Adrenal gland (tissue), 12 donors: Measurements from ENCODE around the gene GRAMD1C. TPM values are rescaled to one million over a fixed set of nuclear protein-coding genes. Genes with fewer than 3 reads are reported as not detected.
"Not testable (repeated sequence)": the region's sequence is repeated elsewhere in the genome, so short reads cannot be mapped to it uniquely, and the experiment has no call there.

Experiments used
- DNase-seq, 7 donors: peaks; one replicate each; pipeline ENCODE4 v3.0.0-alpha.2; 2019 to 2020
- H3K27ac ChIP-seq, 5 donors: fragments of 200-600 bp; sonication (generic) in 4 of 5; 1 replicate in 3 of 5; 2 replicates in 2 of 5; pipeline versions ENCODE4 v1.5.1 to v1.8.0; 2016 to 2020; ENCODE audit warnings: mild to moderate bottlenecking in 1 of 5
- H3K27me3 ChIP-seq: fragments of 200-600 bp; 2 replicates; pipeline ENCODE4 v1.8.0; 2021
- H3K36me3 ChIP-seq, 2 donors: fragments of 200-600 bp; replicated peaks in 1 of 2; 1 replicate in 1 of 2; 2 replicates in 1 of 2; pipeline versions ENCODE4 v1.5.1 to v1.8.0; 2018 to 2022
- H3K4me1 ChIP-seq, 2 donors: fragments of 200-600 bp; replicated peaks in 1 of 2; 1 replicate in 1 of 2; 2 replicates in 1 of 2; pipeline versions ENCODE4 v1.5.1 to v1.8.0; 2018 to 2021
- H3K4me3 ChIP-seq, 4 donors: fragments of 200-600 bp; sonication (generic) in 3 of 4; one replicate each; pipeline ENCODE4 v1.5.1; 2016 to 2018
- H3K9me3 ChIP-seq, 3 donors: fragments of 200-600 bp; sonication (generic) in 1 of 3; replicated peaks in 1 of 3; 1 replicate in 2 of 3; 2 replicates in 1 of 3; pipeline versions ENCODE4 v1.5.1 to v1.8.0; 2016 to 2021
- POLR2A ChIP-seq, 2 donors: fragments of 450-650 bp; IDR thresholded peaks; one replicate each; pipeline ENCODE4 v1.6.1; 2017; ENCODE audit warnings: antibody characterized with exemption in 2 of 2, mild to moderate bottlenecking in 2 of 2, moderate library complexity in 1 of 2
- WGBS, 4 donors: extraction: QIAGEN DNeasy Blood & Tissue Kit in 2 of 4; methylation state at CpG; one replicate each; pipeline versions ENCODE4 v1.1.5 to v1.1.7; 2013 to 2017; 5-methylcytosine and 5-hydroxymethylcytosine counted together
- intact Hi-C, 2 donors: fragments of 100-400 bp; cut with DNase I; formaldehyde crosslinking; loops; one replicate each; pipeline versions ENCODE4 v1.14.1 to v1.15.0; 2022 to 2023
- polyA plus RNA-seq, 3 donors: library from polyadenylated mRNA; stranded (reverse); fragments of 200-250 nt in 2 of 3; fragments of 350-450 nt in 1 of 3; fragmentation: Illumina TruSeq in 1 of 3; extraction: RNeasy Lipid Tissue Mini Kit (QIAGEN cat#74804) in 1 of 3; gene quantifications; one replicate each; pipeline ENCODE4 v1.2.3, GENCODE V29; 2013 to 2014
- total RNA-seq, 9 donors: library from RNA; depleted of rRNA in 4 of 9; stranded (reverse); fragments of >200 nt in 4 of 9; fragments of 120-200 nt in 1 of 9; fragmentation: NEBNext Ultra II Directional in 1 of 9; extraction: Animal tissue kit (Norgen Biotek cat#: 25700) in 1 of 9; gene quantifications; one replicate each; pipeline versions ENCODE4 v1.1.0 to v1.2.4, GENCODE V29; 2013 to 2023
- TF ChIP-seq, protein P1 (sequence below), 6 experiments: fragments of 450-650 bp in 4 of 6; fragments of 200-600 bp in 2 of 6; sonication (generic) in 1 of 6; IDR thresholded peaks; 1 replicate in 5 of 6; 2 replicates in 1 of 6; pipeline versions ENCODE4 v1.5.1 to v1.8.0; 2016 to 2021; ENCODE audit warnings: antibody characterized with exemption in 6 of 6, mild to moderate bottlenecking in 2 of 6, moderate library complexity in 1 of 6
- donor health status: healthy with polysubstance abuse.
- donor health status: Bipolar disorder and iron deficiency.
- donor health status: DM: yes; HTN: yes; CAD: no.
- donor health status: DM: no; HTN: no; CAD: no.
- donor health status: DM: no; HTN: no; CAD: no.
- donor health status: DM: yes; HTN: yes; CAD: no.

Gene GRAMD1C
- total and polyA plus RNA-seq, 12 donors: 1.4 to 12.6 (median 4.6) TPM

DNA sequence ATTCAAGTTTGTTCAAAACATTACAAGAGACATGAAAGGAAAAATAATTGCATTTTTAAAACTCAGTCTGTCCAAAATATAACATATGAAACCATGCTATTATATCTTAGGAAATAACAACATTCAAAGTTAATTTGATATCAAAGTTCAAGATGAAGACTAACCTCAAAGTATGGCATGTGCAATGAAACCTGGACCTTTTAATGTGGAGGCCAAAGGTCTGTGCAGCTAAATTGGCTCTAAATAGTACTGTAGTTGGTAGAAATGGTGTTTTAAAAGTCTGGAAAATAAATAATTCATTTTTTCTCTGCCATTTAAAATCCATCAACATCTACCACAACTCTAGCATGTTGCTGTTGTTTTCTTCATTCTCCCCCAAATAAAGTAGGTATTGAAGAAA, 8.7 kb downstream of the GRAMD1C start:
- Histone ChIP-seq H3K27ac (no peak overlapping the region), H3K4me1 (no peaks in the 10 kb centered on the region), H3K36me3 (no peaks in the 10 kb centered on the region), H3K27me3 (no peaks in the 10 kb centered on the region), H3K4me3 (no peak overlapping the region), H3K9me3 (no peaks in the 10 kb centered on the region)
- no peak for DNase-seq
- intact Hi-C loops: no loop called here
- TF ChIP-seq, protein P1, sequence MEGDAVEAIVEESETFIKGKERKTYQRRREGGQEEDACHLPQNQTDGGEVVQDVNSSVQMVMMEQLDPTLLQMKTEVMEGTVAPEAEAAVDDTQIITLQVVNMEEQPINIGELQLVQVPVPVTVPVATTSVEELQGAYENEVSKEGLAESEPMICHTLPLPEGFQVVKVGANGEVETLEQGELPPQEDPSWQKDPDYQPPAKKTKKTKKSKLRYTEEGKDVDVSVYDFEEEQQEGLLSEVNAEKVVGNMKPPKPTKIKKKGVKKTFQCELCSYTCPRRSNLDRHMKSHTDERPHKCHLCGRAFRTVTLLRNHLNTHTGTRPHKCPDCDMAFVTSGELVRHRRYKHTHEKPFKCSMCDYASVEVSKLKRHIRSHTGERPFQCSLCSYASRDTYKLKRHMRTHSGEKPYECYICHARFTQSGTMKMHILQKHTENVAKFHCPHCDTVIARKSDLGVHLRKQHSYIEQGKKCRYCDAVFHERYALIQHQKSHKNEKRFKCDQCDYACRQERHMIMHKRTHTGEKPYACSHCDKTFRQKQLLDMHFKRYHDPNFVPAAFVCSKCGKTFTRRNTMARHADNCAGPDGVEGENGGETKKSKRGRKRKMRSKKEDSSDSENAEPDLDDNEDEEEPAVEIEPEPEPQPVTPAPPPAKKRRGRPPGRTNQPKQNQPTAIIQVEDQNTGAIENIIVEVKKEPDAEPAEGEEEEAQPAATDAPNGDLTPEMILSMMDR (IDR thresholded peaks at IDR 0.05): no peak
- TF ChIP-seq POLR2A (IDR thresholded peaks at IDR 0.05): no peak

DNA sequence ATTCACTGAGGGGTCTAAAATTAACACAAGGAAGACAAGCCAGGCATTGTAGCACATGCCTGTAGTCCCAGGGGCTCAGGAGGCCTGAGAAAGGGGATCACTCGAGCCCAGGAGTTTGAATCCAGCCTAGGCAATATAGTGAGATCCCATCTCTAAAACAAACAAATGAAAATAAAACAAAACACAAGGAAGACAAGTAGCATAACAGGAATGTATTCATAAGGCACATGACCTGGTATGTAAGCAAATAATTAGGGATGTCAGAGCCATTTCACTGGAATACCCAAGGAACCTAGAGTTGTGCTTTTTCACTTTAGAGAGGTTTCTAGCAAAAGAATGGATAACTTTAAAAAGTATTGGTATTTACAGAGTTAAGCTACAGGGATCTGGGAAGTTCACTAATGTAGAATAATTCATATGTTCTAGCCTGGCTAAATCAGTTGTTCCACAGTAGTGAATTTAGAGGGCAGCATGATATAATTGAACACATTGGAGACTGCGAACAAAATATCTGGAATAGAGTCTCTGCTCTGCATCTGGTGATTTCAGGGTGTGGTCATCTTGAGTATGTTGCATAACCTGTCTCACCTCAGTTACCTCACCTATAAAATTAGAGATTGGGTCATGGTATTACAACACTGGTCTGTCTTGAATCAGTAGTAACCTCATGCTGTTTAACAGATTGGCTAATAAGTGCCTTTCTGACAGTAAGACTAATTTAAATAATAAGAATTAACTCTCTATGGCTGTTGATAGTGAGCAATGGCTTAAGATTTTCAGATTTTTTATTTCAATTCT, 9.3 kb downstream of the GRAMD1C start:
- H3K36me3 ChIP-seq: no peaks in the 10 kb centered on the region
- no peaks in the 10 kb centered on the region for H3K9me3 ChIP-seq
- intact Hi-C loops: no loop called here
- TF ChIP-seq, protein P1 (IDR thresholded peaks at IDR 0.05): no peak
- no peak for TF ChIP-seq POLR2A (IDR thresholded peaks at IDR 0.05)
- H3K4me3 ChIP-seq: no peak overlapping the region
- no peaks in the 10 kb centered on the region for H3K27me3 ChIP-seq
- H3K4me1 ChIP-seq: no peaks in the 10 kb centered on the region
- 87 to 90% (median 88%) methylated on average over 2 of the region's 2 CpGs for WGBS, 4 donors
- no peak for DNase-seq
- no peak overlapping the region for H3K27ac ChIP-seq

DNA sequence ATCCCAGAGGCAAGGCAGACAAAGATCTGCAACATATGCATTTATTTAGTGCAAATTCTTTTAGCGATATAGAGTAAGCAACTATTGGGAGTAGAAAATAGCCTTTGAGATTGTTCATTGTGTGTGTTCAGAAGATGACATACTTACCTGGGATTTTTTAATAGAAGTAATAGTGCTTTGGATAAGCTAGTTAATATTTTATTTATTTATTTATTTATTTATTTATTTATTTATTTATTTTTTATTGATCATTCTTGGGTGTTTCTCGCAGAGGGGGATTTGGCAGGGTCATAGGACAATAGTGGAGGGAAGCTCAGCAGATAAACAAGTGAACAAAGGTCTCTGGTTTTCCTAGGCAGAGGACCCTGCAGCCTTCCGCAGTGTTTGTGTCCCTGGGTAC, 10.5 kb downstream of the GRAMD1C start:
- H3K9me3 ChIP-seq, H3K27me3 ChIP-seq, DNase-seq, H3K4me3 ChIP-seq, H3K36me3 ChIP-seq, H3K27ac ChIP-seq, H3K4me1 ChIP-seq, intact Hi-C loops: not testable (repeated sequence)
- whole genome bisulfite sequencing, 4 donors: 88 to 100% (median 94%) methylated on average over 2 to 3 of the region's 3 CpGs

DNA sequence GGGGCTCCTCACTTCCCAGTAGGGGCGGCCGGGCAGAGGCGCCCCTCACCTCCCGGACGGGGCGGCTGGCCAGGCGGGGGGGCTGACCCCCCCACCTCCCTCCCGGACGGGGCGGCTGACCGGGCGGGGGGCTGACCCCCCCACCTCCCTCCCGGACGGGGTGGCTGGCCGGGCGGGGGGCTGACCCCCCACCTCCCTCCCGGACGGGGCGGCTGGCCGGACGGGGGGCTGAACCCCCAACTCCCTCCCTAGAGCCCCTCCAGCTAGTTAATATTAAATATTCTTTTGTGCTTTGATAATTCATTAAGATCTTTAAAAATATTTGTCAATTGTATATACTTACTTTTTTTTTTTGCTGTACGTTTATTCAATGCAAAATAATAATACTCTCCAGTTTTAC, 11.3 kb downstream of the GRAMD1C start:
- H3K36me3 ChIP-seq, H3K4me1 ChIP-seq, intact Hi-C loops, H3K9me3 ChIP-seq, H3K27me3 ChIP-seq, H3K4me3 ChIP-seq, H3K27ac ChIP-seq, DNase-seq: not testable (repeated sequence)
- WGBS, 4 donors: 87 to 91% (median 89%) methylated on average over 4 to 22 of the region's 22 CpGs

DNA sequence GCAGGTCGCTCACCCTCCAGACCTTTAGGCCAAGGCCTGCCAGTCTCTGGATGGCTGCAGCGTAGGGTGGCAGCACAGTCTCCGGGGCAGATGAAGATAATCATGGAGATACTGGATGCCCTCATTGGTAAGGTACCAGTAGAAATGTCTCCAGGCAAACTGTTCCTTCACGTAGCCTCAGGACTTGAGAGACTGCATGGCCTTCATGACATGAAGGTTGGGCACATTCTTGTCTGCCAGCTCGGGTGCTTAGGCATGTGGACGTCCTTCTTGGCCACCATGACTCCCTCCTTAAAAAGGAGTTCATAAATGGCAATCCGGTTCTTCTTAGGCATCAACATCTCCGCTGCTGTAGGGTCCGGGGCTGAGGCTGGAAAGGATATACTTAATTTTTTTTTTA, 11.8 kb downstream of the GRAMD1C start:
- DNase-seq, H3K27ac ChIP-seq, H3K27me3 ChIP-seq, H3K4me1 ChIP-seq, H3K36me3 ChIP-seq, H3K4me3 ChIP-seq, intact Hi-C loops, H3K9me3 ChIP-seq: not testable (repeated sequence)
- 77 to 97% (median 94%) methylated on average over 5 to 9 of the region's 9 CpGs for WGBS, 4 donors

DNA sequence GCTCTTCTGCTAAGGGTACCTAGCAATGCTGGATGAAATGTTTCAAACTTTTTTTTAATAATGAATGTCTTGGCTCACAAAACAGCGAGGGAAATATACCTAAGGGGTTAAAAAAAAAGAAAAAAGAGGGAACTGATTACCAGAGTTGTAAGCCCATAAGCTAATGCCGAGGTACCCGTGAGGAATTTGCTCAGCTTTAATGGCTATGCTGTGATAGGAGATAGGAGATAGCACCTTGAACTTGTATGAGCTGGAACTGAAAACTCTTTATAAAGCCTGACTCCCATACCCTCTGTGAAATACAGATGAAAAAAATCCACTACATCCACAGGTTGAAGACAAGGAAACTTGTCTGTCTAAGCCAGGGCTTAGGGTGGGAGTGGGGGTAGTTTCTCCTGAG, 13.9 kb downstream of the GRAMD1C start:
- H3K4me3 ChIP-seq: no peak overlapping the region
- no peaks in the 10 kb centered on the region for H3K9me3 ChIP-seq
- no peaks in the 10 kb centered on the region for H3K4me1 ChIP-seq
- no peaks in the 10 kb centered on the region for H3K27me3 ChIP-seq
- WGBS, 4 donors: 69 to 87% (median 82%) methylated on average over 3 of the region's 3 CpGs
- TF ChIP-seq, protein P1 (IDR thresholded peaks at IDR 0.05): no peak
- TF ChIP-seq POLR2A (IDR thresholded peaks at IDR 0.05): no peak
- intact Hi-C loops: no loop called here
- no peak overlapping the region for H3K27ac ChIP-seq
- DNase-seq: no peak
- H3K36me3 ChIP-seq: no peaks in the 10 kb centered on the region
